Astrocyte (in vitro differentiated cells and primary cell): ENCODE measurements around the gene DYSF. TPM values are rescaled to one million over a fixed set of nuclear protein-coding genes. Genes with fewer than 3 reads are reported as not detected.

Experiments
- DNase-seq: peaks from one replicate; pipeline ENCODE4 v3.0.0-alpha.2; 2010; ENCODE audit warnings: low read depth
- FAIRE-seq: peaks from 2 replicates; lab custom pipeline; 2011; peaks lifted over from hg19 to GRCh38; lab: Jason Lieb, UNC
- H2AFZ ChIP-seq: 2 replicates; pipeline ENCODE4 v1.6.0; 2012; ENCODE audit warnings: low read depth, low read length, inconsistent platforms
- H3K27ac ChIP-seq: 2 replicates; pipeline ENCODE4 v1.5.1; 2011; ENCODE audit warnings: low read depth, low read length, inconsistent platforms
- H3K27me3 ChIP-seq: 2 replicates; pipeline ENCODE4 v1.6.0; 2011; ENCODE audit warnings: low read length, inconsistent platforms; ENCODE audit not compliant: insufficient read depth
- H3K36me3 ChIP-seq: 2 replicates; pipeline ENCODE4 v1.5.1; 2011; ENCODE audit warnings: low read length, inconsistent platforms; ENCODE audit not compliant: insufficient read depth
- H3K4me1 ChIP-seq: 2 replicates; pipeline ENCODE4 v1.5.1; 2011; ENCODE audit warnings: low read length, inconsistent platforms; ENCODE audit not compliant: insufficient read depth
- H3K4me2 ChIP-seq: 2 replicates; pipeline ENCODE4 v1.6.0; 2012; ENCODE audit warnings: low read length, inconsistent platforms
- H3K4me3 ChIP-seq: 2 replicates; pipeline ENCODE4 v1.5.1; 2011; ENCODE audit warnings: low read depth, mild to moderate bottlenecking, low read length, inconsistent platforms; ENCODE audit not compliant: insufficient read depth
- H3K79me2 ChIP-seq: 2 replicates; pipeline ENCODE4 v1.6.0; 2012; ENCODE audit warnings: mild to moderate bottlenecking, low read length, inconsistent platforms; ENCODE audit not compliant: insufficient read depth
- H3K9ac ChIP-seq: 2 replicates; pipeline ENCODE4 v1.6.0; 2012; ENCODE audit warnings: mild to moderate bottlenecking, low read length, inconsistent platforms
- H3K9me3 ChIP-seq: 2 replicates; pipeline ENCODE4 v1.5.1; 2012; ENCODE audit warnings: low read depth, mild to moderate bottlenecking, low read length, inconsistent platforms; ENCODE audit not compliant: insufficient read depth
- H4K20me1 ChIP-seq: 2 replicates; pipeline ENCODE4 v1.6.0; 2012; ENCODE audit warnings: low read length, inconsistent platforms; ENCODE audit not compliant: insufficient read depth
- H3K27ac Mint-ChIP-seq: one replicate; pipeline ENCODE4 v1.8.0; 2021; ENCODE audit warnings: mild to moderate bottlenecking, mixed read lengths; ENCODE audit not compliant: unreplicated experiment
- H3K27me3 Mint-ChIP-seq: one replicate; pipeline ENCODE4 v1.8.0; 2021; ENCODE audit warnings: low read depth, mixed read lengths; ENCODE audit not compliant: unreplicated experiment
- H3K36me3 Mint-ChIP-seq: one replicate; pipeline ENCODE4 v1.8.0; 2021; ENCODE audit warnings: low read depth, mixed read lengths; ENCODE audit not compliant: unreplicated experiment
- H3K4me1 Mint-ChIP-seq: one replicate; pipeline ENCODE4 v1.8.0; 2021; ENCODE audit warnings: low read depth, mixed read lengths; ENCODE audit not compliant: unreplicated experiment
- H3K4me3 Mint-ChIP-seq: one replicate; pipeline ENCODE4 v1.8.0; 2021; ENCODE audit warnings: mild to moderate bottlenecking, moderate library complexity, mixed read lengths; ENCODE audit not compliant: unreplicated experiment
- H3K9me3 Mint-ChIP-seq: one replicate; pipeline ENCODE4 v1.8.0; 2021; ENCODE audit warnings: mild to moderate bottlenecking, mixed read lengths; ENCODE audit not compliant: unreplicated experiment
- CTCF ChIP-seq: IDR thresholded peaks from 2 replicates; pipeline ENCODE4 v1.5.1; 2011; ENCODE audit warnings: low read depth, mild to moderate bottlenecking, inconsistent platforms, low read length, moderate library complexity; ENCODE audit not compliant: insufficient read depth
- EZH2 ChIP-seq: IDR thresholded peaks from 2 replicates; pipeline ENCODE4 v1.6.1; 2012; ENCODE audit warnings: mild to moderate bottlenecking, low read length, inconsistent platforms; ENCODE audit not compliant: insufficient read depth
- total RNA-seq: library from RNA; stranded (reverse); gene quantifications from 2 replicates; pipeline ENCODE4 v1.2.1, GENCODE V29; 2021

The DYSF gene
- total RNA-seq, 1 donor from 2014 or later: 123 TPM

GRCh38 chr2:71672826-71673795, 219.8 kb downstream of the DYSF start:
- no peaks in the 10 kb centered on the region for H3K9me3 ChIP-seq
- Mint-ChIP-seq H3K4me1 (no peaks in the 10 kb centered on the region), H3K9me3 (peaks cover 8% of the 10 kb centered on the region), H3K27me3 (peaks cover 16% of the 10 kb centered on the region), H3K4me3 (no peak overlapping the region), H3K36me3 (peaks cover 42% of the 10 kb centered on the region), H3K27ac (no peak overlapping the region)
- no peak overlapping the region for H3K9ac ChIP-seq
- no peak overlapping the region for H3K4me2 ChIP-seq
- no peak overlapping the region for H2AFZ ChIP-seq
- no peak overlapping the region for H3K27ac ChIP-seq
- DNase-seq (no peak), FAIRE-seq (no peak)
- H3K4me3 ChIP-seq: no peak overlapping the region
- no peaks in the 10 kb centered on the region for H3K79me2 ChIP-seq
- H4K20me1 ChIP-seq: no peaks in the 10 kb centered on the region
- no peak for TF ChIP-seq EZH2
- TF ChIP-seq CTCF: no peak
- no peaks in the 10 kb centered on the region for H3K36me3 ChIP-seq
- no peaks in the 10 kb centered on the region for H3K4me1 ChIP-seq
- H3K27me3 ChIP-seq: no peaks in the 10 kb centered on the region

- H3K79me2 ChIP-seq: no peaks in the 10 kb centered on the region
These were observed 220.9 kb downstream of the DYSF start for GRCh38 chr2:71674158-71674851.

More at GRCh38 chr2:71674158-71674851, 220.9 kb downstream of the DYSF start:
- H3K9ac ChIP-seq: no peak overlapping the region
- peaks cover 6% of the 10 kb centered on the region for H3K9me3 Mint-ChIP-seq
- no peaks in the 10 kb centered on the region for H3K27me3 ChIP-seq
- TF ChIP-seq EZH2 (no peak), CTCF (no peak)
- no peaks in the 10 kb centered on the region for H3K36me3 ChIP-seq
- no peaks in the 10 kb centered on the region for H3K9me3 ChIP-seq
- H4K20me1 ChIP-seq: no peaks in the 10 kb centered on the region
- peaks cover 16% of the 10 kb centered on the region for H3K27me3 Mint-ChIP-seq
- H3K27ac Mint-ChIP-seq: no peak overlapping the region
- H3K4me1 ChIP-seq: no peaks in the 10 kb centered on the region
- no peak overlapping the region for H3K4me3 Mint-ChIP-seq
- H3K4me3 ChIP-seq: no peak overlapping the region
- no peaks in the 10 kb centered on the region for H3K4me1 Mint-ChIP-seq
- H2AFZ ChIP-seq: no peak overlapping the region
- H3K4me2 ChIP-seq: no peak overlapping the region
- no peak overlapping the region for H3K27ac ChIP-seq
- DNase-seq: no peak
- H3K36me3 Mint-ChIP-seq: peaks cover 43% of the 10 kb centered on the region
- no peak for FAIRE-seq
